Peyer's patch (tissue), 4 donors: Measurements from ENCODE around the gene FYB1.

Experiments
- POLR2A ChIP-seq, 2 donors: fragments of 450-650 bp; IDR thresholded peaks; one replicate each; pipeline ENCODE4 v1.5.1; 2017; ENCODE audit warnings: antibody characterized with exemption in 2 of 2, mild to moderate bottlenecking in 2 of 2, moderate library complexity in 2 of 2
- TF ChIP-seq, protein P1 (sequence below), 6 experiments: fragments of 450-650 bp in 4 of 6; fragments of 200-600 bp in 2 of 6; sonication (generic) in 1 of 6; IDR thresholded peaks; one replicate each; pipeline ENCODE4 v1.5.1; 2017 to 2019; ENCODE audit warnings: antibody characterized with exemption in 6 of 6, mild to moderate bottlenecking in 3 of 6, moderate library complexity in 1 of 6

DNA sequence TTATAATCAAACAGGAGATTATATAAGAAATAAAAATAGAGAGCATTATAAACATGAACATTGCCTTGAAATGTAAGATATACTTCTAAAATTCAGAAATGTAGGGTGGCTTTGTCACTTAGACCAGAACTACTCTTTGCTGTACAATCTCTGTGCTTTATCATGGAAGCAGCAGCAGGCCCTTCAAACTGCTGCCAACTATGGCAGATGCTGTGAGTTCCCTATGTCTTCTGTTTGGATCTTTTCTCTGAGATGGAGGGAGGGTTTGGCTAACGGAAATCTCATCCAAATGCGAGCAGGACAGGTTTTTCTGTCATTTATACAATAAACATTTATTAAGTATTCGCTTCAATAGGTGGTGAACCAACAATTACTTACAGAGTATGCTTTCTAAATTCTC is 110.4 kb downstream of the FYB1 start:
- TF ChIP-seq, protein P1, sequence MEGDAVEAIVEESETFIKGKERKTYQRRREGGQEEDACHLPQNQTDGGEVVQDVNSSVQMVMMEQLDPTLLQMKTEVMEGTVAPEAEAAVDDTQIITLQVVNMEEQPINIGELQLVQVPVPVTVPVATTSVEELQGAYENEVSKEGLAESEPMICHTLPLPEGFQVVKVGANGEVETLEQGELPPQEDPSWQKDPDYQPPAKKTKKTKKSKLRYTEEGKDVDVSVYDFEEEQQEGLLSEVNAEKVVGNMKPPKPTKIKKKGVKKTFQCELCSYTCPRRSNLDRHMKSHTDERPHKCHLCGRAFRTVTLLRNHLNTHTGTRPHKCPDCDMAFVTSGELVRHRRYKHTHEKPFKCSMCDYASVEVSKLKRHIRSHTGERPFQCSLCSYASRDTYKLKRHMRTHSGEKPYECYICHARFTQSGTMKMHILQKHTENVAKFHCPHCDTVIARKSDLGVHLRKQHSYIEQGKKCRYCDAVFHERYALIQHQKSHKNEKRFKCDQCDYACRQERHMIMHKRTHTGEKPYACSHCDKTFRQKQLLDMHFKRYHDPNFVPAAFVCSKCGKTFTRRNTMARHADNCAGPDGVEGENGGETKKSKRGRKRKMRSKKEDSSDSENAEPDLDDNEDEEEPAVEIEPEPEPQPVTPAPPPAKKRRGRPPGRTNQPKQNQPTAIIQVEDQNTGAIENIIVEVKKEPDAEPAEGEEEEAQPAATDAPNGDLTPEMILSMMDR (IDR thresholded peaks at IDR 0.05), result no peak
- TF ChIP-seq POLR2A (IDR thresholded peaks at IDR 0.05), result no peak
